SH-SY5Y (cell line): ENCODE results near the gene ZNF205.

Experiments
- GATA2 ChIP-seq: IDR thresholded peaks from 2 replicates; pipeline ENCODE4 v1.6.1; 2011; ENCODE audit warnings: mild to moderate bottlenecking, low read depth, low read length
- GATA3 ChIP-seq: IDR thresholded peaks from 2 replicates; pipeline ENCODE4 v1.6.1; 2011; ENCODE audit warnings: low read depth, mild to moderate bottlenecking, low read length, moderate library complexity

DNA sequence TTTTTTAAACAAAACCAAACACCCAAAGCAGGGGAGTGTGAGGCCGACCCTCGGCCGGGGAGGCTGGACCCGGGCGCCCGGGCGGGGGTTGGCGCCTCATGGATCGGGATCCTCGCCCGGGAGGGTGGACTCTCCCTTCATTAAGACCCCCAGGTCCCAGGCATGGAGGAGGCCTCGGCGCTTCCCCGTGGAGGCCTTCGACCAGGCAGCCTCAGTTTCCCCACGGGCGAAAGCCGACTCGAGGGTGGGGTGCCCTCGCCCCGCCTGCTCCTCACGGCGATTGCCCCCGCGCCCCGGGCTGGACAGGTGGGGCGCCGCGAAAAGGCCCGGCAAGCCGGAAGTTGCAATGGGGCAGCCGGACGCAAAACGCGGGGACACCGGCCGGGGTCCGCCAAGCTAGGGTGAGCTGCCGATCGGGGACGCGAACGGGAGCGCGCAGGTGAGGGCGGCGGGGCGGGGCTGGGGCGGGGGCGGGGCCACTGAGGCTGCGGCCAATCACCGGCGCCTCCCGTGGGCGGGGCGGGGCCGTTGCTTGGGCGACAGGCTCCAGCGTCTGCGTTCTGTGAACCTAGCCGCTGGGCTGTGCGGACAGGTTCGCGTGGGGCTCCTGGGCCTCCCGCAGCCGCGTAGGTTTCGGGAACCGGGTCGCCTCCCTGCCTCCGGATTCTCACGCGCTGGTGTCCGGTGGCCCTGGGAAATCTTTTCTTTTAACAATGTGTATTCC, 6.0 kb upstream of the ZNF205 start:
- no peak for TF ChIP-seq GATA2
- TF ChIP-seq GATA3, result no peak
